Loucy (cell line): Measurements from ENCODE around the gene PHACTR1.

Experiments
- CTCF ChIP-seq: fragments of 200-600 bp; sonication (generic); conservative IDR thresholded peaks from 2 replicates; pipeline ENCODE4 v1.5.1; 2014; ENCODE audit warnings: mild to moderate bottlenecking, antibody characterized with exemption, low read length
- EZH2phosphoT487 ChIP-seq: fragments of 200-600 bp; IDR thresholded peaks from 2 replicates; pipeline ENCODE4 v1.6.1; 2018; ENCODE audit warnings: antibody characterized with exemption, mild to moderate bottlenecking, moderate library complexity, borderline replicate concordance

GRCh38 chr6:12815089-12815488, 98.5 kb downstream of the PHACTR1 start:
- TF ChIP-seq EZH2phosphoT487 (no peak), CTCF (no peak)
